HG03439 (cell line): ENCODE results near the gene SPOCK1.
"Not testable (repeated sequence)": the region's sequence is repeated elsewhere in the genome, so short reads cannot be mapped to it uniquely, and the experiment has no call there.

ENCODE experiments used
- ATAC-seq: cut with Tn5 transposase; IDR thresholded peaks from one replicate; pipeline ENCODE4 v1.9.1; 2021; ENCODE audit warnings: mild to moderate bottlenecking, moderate library complexity; ENCODE audit not compliant: unreplicated experiment

Gene SPOCK1

GRCh38 chr5:137399911-137400310 is 99.2 kb downstream of the SPOCK1 start:
- no peak for ATAC-seq

- ATAC-seq, result no peak
Measured at GRCh38 chr5:137398751-137399150, 100.4 kb downstream of the SPOCK1 start.

- ATAC-seq, result no peak
Measured at GRCh38 chr5:137398154-137398553, 101.0 kb downstream of the SPOCK1 start.

- ATAC-seq, result no peak
Measured at GRCh38 chr5:137395011-137395755, 103.9 kb downstream of the SPOCK1 start.

GRCh38 chr5:137394380-137394779 is 104.7 kb downstream of the SPOCK1 start:
- ATAC-seq, result no peak

- no peak for ATAC-seq
Measured at GRCh38 chr5:137393196-137393993, 105.7 kb downstream of the SPOCK1 start.

GRCh38 chr5:137392261-137392660 is 106.9 kb downstream of the SPOCK1 start:
- ATAC-seq, result no peak

GRCh38 chr5:137391044-137391443 is 108.1 kb downstream of the SPOCK1 start:
- not testable (repeated sequence) for ATAC-seq

- no peak for ATAC-seq
Measured at GRCh38 chr5:137389042-137389441, 110.1 kb downstream of the SPOCK1 start.

- ATAC-seq, result no peak
Measured at GRCh38 chr5:137385064-137385463, 114.1 kb downstream of the SPOCK1 start.

- ATAC-seq, result no peak
Measured at GRCh38 chr5:137383909-137384308, 115.2 kb downstream of the SPOCK1 start.

- no peak for ATAC-seq
Measured at GRCh38 chr5:137381555-137381954, 117.6 kb downstream of the SPOCK1 start.

GRCh38 chr5:137379555-137380286 is 119.4 kb downstream of the SPOCK1 start:
- ATAC-seq, result no peak

- ATAC-seq, result no peak
Measured at GRCh38 chr5:137375741-137376526, 123.2 kb downstream of the SPOCK1 start.

- no peak for ATAC-seq
Measured at GRCh38 chr5:137374110-137374714, 124.9 kb downstream of the SPOCK1 start.

GRCh38 chr5:137372773-137373160 is 126.4 kb downstream of the SPOCK1 start:
- no peak for ATAC-seq

GRCh38 chr5:137372016-137372772 is 126.9 kb downstream of the SPOCK1 start:
- ATAC-seq, result no peak

GRCh38 chr5:137370096-137371071 is 128.7 kb downstream of the SPOCK1 start:
- no peak for ATAC-seq
